Activated CD8-positive, alpha-beta T cell treated with anti-CD3 and anti-CD28 coated beads for 36 hours (primary cell): ENCODE measurements around the gene HSPA12A. TPM values are rescaled to one million over a fixed set of nuclear protein-coding genes. Genes with fewer than 3 reads are reported as not detected.
A peak's percentile ranks its signal among the peaks of the same experiment; 100 is the strongest.

Experiments
- ATAC-seq: fragments of 200-7000 bp; cut with Tn5 transposase; one replicate; pipeline ENCODE4 v1.10.0; 2021; ENCODE audit warnings: mild to moderate bottlenecking, moderate library complexity
- CTCF ChIA-PET: fragments of 350-600 bp; sonication (Branson Sonifier 250); formaldehyde crosslinking; loops from one replicate; lab custom pipeline; 2021; ENCODE audit warnings: antibody characterized with exemption; lab: Charles Lee
- POLR2A ChIA-PET: fragments of 350-600 bp; sonication (Branson Sonifier 250); formaldehyde crosslinking; loops from one replicate; lab custom pipeline; 2021; ENCODE audit warnings: antibody characterized with exemption; lab: Charles Lee
- DNase-seq: peaks from one replicate; pipeline ENCODE4 v3.0.0-alpha.2; 2020
- H3K27ac Mint-ChIP-seq: one replicate; pipeline ENCODE4 v1.8.0; 2021; ENCODE audit warnings: mild to moderate bottlenecking, mixed read lengths
- H3K27me3 Mint-ChIP-seq: one replicate; pipeline ENCODE4 v1.8.0; 2021; ENCODE audit warnings: mixed read lengths
- H3K36me3 Mint-ChIP-seq: one replicate; pipeline ENCODE4 v1.8.0; 2021; ENCODE audit warnings: low read depth, mixed read lengths
- H3K4me1 Mint-ChIP-seq: one replicate; pipeline ENCODE4 v1.8.0; 2021; ENCODE audit warnings: low read depth, mixed read lengths
- H3K4me3 Mint-ChIP-seq: one replicate; pipeline ENCODE4 v1.8.0; 2021; ENCODE audit warnings: mild to moderate bottlenecking, moderate library complexity, mixed read lengths
- H3K9me3 Mint-ChIP-seq: one replicate; pipeline ENCODE4 v1.8.0; 2021; ENCODE audit warnings: mixed read lengths
- intact Hi-C: fragments of 100-400 bp; cut with micrococcal nuclease; formaldehyde crosslinking; loops from one replicate; pipeline ENCODE4 v1.10.0; 2022
- total RNA-seq, 2 experiments: library from RNA; stranded (reverse); gene quantifications; one replicate each; pipeline ENCODE4 v1.2.3, GENCODE V29; 2021
- TF ChIP-seq, protein P1 (sequence below): fragments of 200-600 bp; IDR thresholded peaks from one replicate; pipeline ENCODE4 v1.8.0; 2022; ENCODE audit warnings: antibody characterized with exemption, mild to moderate bottlenecking

The HSPA12A gene
- total RNA-seq, 2 experiments from 2014 or later: 0.07 TPM; not detected in 1

- DNase-seq (peak; percentile 5), ATAC-seq (peak; percentile 45)
- H3K27ac Mint-ChIP-seq: no peak overlapping the region
- H3K4me1 Mint-ChIP-seq: peaks cover 4% of the 10 kb centered on the region
- intact Hi-C loops: no loop called here
- H3K4me3 Mint-ChIP-seq: no peak overlapping the region
- H3K9me3 Mint-ChIP-seq: peaks cover 2% of the 10 kb centered on the region
- no peaks in the 10 kb centered on the region for H3K36me3 Mint-ChIP-seq
- H3K27me3 Mint-ChIP-seq: peaks cover 25% of the 10 kb centered on the region
- TF ChIP-seq, protein P1, sequence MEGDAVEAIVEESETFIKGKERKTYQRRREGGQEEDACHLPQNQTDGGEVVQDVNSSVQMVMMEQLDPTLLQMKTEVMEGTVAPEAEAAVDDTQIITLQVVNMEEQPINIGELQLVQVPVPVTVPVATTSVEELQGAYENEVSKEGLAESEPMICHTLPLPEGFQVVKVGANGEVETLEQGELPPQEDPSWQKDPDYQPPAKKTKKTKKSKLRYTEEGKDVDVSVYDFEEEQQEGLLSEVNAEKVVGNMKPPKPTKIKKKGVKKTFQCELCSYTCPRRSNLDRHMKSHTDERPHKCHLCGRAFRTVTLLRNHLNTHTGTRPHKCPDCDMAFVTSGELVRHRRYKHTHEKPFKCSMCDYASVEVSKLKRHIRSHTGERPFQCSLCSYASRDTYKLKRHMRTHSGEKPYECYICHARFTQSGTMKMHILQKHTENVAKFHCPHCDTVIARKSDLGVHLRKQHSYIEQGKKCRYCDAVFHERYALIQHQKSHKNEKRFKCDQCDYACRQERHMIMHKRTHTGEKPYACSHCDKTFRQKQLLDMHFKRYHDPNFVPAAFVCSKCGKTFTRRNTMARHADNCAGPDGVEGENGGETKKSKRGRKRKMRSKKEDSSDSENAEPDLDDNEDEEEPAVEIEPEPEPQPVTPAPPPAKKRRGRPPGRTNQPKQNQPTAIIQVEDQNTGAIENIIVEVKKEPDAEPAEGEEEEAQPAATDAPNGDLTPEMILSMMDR: no peak
- ChIA-PET CTCF (no interaction called here), POLR2A (no interaction called here)
Measured at GRCh38 chr10:116637830-116638229, 104.5 kb downstream of the HSPA12A start.

- ChIA-PET POLR2A (no interaction called here), CTCF (no interaction called here)
- H3K27me3 Mint-ChIP-seq: peaks cover 19% of the 10 kb centered on the region
- no peak for ATAC-seq
- peaks cover 4% of the 10 kb centered on the region for H3K4me1 Mint-ChIP-seq
- no peaks in the 10 kb centered on the region for H3K36me3 Mint-ChIP-seq
- DNase-seq: no peak
- TF ChIP-seq, protein P1: no peak
- no peak overlapping the region for H3K4me3 Mint-ChIP-seq
- intact Hi-C loops: no loop called here
- H3K27ac Mint-ChIP-seq: no peak overlapping the region
- peaks cover 2% of the 10 kb centered on the region for H3K9me3 Mint-ChIP-seq
Measured at GRCh38 chr10:116636976-116637375, 105.4 kb downstream of the HSPA12A start.

- peaks cover 2% of the 10 kb centered on the region for H3K9me3 Mint-ChIP-seq
- intact Hi-C loops: no loop called here
- DNase-seq (no peak), ATAC-seq (no peak)
- TF ChIP-seq, protein P1: no peak
- no peak overlapping the region for H3K4me3 Mint-ChIP-seq
- no peak overlapping the region for H3K27ac Mint-ChIP-seq
- H3K36me3 Mint-ChIP-seq: no peaks in the 10 kb centered on the region
- ChIA-PET CTCF (no interaction called here), POLR2A (no interaction called here)
- peaks cover 4% of the 10 kb centered on the region for H3K4me1 Mint-ChIP-seq
- peaks cover 19% of the 10 kb centered on the region for H3K27me3 Mint-ChIP-seq
Measured at GRCh38 chr10:116636385-116636784, 106.0 kb downstream of the HSPA12A start.

GRCh38 chr10:116634126-116634975 lies 108.0 kb downstream of the HSPA12A start:
- peaks cover 4% of the 10 kb centered on the region for H3K4me1 Mint-ChIP-seq
- H3K4me3 Mint-ChIP-seq: no peak overlapping the region
- no peak overlapping the region for H3K27ac Mint-ChIP-seq
- TF ChIP-seq, protein P1: no peak
- peaks cover 9% of the 10 kb centered on the region for H3K27me3 Mint-ChIP-seq
- intact Hi-C loops: no loop called here
- DNase-seq: no peak
- ATAC-seq: no peak
- no peaks in the 10 kb centered on the region for H3K9me3 Mint-ChIP-seq
- CTCF ChIA-PET: no interaction called here
- POLR2A ChIA-PET: no interaction called here
- no peaks in the 10 kb centered on the region for H3K36me3 Mint-ChIP-seq

GRCh38 chr10:116633216-116633600 lies 109.2 kb downstream of the HSPA12A start:
- peaks cover 9% of the 10 kb centered on the region for H3K27me3 Mint-ChIP-seq
- ATAC-seq (no peak), DNase-seq (no peak)
- intact Hi-C loops: no loop called here
- no peaks in the 10 kb centered on the region for H3K9me3 Mint-ChIP-seq
- no peaks in the 10 kb centered on the region for H3K36me3 Mint-ChIP-seq
- H3K27ac Mint-ChIP-seq: no peak overlapping the region
- TF ChIP-seq, protein P1: no peak
- no peak overlapping the region for H3K4me3 Mint-ChIP-seq
- peaks cover 4% of the 10 kb centered on the region for H3K4me1 Mint-ChIP-seq
- CTCF ChIA-PET: no interaction called here
- POLR2A ChIA-PET: no interaction called here
